Body of pancreas (tissue), 4 donors: ENCODE data around the gene NECTIN2.

Source experiments
- POLR2A ChIP-seq, 3 donors: fragments of 450-650 bp; IDR thresholded peaks; one replicate each; pipeline ENCODE4 v1.6.1; 2016; ENCODE audit warnings: antibody characterized with exemption in 3 of 3, mild to moderate bottlenecking in 2 of 3
- TF ChIP-seq, protein P1 (sequence below), 7 experiments: fragments of 450-650 bp in 4 of 7; fragments of 200-600 bp in 3 of 7; sonication (generic) in 3 of 7; IDR thresholded peaks; one replicate each; pipeline ENCODE4 v1.5.1; 2016 to 2019; ENCODE audit warnings: antibody characterized with exemption in 7 of 7

DNA sequence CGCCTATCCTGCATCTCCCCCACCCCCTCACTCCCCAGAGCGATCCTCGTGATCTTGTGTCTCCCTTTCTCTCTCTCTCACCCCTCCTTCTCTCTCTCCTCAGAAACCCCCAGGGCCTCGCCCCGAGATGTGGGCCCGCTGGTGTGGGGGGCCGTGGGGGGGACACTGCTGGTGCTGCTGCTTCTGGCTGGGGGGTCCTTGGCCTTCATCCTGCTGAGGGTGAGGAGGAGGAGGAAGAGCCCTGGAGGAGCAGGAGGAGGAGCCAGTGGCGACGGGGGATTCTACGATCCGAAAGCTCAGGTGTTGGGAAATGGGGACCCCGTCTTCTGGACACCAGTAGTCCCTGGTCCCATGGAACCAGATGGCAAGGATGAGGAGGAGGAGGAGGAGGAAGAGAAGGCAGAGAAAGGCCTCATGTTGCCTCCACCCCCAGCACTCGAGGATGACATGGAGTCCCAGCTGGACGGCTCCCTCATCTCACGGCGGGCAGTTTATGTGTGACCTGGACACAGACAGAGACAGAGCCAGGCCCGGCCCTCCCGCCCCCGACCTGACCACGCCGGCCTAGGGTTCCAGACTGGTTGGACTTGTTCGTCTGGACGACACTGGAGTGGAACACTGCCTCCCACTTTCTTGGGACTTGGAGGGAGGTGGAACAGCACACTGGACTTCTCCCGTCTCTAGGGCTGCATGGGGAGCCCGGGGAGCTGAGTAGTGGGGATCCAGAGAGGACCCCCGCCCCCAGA lies 32.2 kb downstream of the NECTIN2 start:
- TF ChIP-seq, protein P1, sequence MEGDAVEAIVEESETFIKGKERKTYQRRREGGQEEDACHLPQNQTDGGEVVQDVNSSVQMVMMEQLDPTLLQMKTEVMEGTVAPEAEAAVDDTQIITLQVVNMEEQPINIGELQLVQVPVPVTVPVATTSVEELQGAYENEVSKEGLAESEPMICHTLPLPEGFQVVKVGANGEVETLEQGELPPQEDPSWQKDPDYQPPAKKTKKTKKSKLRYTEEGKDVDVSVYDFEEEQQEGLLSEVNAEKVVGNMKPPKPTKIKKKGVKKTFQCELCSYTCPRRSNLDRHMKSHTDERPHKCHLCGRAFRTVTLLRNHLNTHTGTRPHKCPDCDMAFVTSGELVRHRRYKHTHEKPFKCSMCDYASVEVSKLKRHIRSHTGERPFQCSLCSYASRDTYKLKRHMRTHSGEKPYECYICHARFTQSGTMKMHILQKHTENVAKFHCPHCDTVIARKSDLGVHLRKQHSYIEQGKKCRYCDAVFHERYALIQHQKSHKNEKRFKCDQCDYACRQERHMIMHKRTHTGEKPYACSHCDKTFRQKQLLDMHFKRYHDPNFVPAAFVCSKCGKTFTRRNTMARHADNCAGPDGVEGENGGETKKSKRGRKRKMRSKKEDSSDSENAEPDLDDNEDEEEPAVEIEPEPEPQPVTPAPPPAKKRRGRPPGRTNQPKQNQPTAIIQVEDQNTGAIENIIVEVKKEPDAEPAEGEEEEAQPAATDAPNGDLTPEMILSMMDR (IDR thresholded peaks at IDR 0.05): no peak
- TF ChIP-seq POLR2A (IDR thresholded peaks at IDR 0.05): no peak
